Suppressor macrophage treated with lipopolysaccharide for 4 hours (primary cell): ENCODE results near the gene BAD.
A peak's percentile ranks its signal among the peaks of the same experiment; 100 is the strongest.
"Not testable (repeated sequence)": the region's sequence is repeated elsewhere in the genome, so short reads cannot be mapped to it uniquely, and the experiment has no call there.

Experiments
- DNase-seq: peaks from one replicate; pipeline ENCODE4 v3.0.0-alpha.2; 2020

The BAD gene

DNA sequence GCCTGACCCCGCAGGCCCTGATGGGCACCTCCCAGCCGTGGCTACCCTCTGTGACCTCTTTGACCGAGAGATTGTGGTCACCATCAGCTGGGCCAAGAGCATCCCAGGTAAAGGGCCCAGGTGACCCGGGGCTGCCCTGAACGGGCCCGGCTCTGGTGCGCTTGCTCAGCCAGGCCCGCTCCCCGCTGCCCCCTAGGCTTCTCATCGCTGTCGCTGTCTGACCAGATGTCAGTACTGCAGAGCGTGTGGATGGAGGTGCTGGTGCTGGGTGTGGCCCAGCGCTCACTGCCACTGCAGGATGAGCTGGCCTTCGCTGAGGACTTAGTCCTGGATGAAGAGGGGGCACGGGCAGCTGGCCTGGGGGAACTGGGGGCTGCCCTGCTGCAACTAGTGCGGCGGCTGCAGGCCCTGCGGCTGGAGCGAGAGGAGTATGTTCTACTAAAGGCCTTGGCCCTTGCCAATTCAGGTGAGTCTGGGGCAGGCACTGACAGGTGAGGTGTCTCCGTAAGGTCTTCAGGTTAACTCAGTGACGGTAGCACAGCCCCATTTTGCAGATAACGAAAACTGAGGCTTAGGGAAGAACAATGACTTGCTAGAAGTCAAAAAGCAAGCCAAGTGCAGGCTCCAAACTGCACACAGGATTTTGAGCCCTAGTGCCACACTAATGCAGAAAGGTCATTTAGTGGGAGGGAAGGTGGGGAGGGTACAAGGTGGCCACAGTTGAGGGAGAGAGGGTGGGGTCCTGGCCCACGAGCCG, 30.5 kb upstream of the BAD start:
- DNase-seq = no peak

DNA sequence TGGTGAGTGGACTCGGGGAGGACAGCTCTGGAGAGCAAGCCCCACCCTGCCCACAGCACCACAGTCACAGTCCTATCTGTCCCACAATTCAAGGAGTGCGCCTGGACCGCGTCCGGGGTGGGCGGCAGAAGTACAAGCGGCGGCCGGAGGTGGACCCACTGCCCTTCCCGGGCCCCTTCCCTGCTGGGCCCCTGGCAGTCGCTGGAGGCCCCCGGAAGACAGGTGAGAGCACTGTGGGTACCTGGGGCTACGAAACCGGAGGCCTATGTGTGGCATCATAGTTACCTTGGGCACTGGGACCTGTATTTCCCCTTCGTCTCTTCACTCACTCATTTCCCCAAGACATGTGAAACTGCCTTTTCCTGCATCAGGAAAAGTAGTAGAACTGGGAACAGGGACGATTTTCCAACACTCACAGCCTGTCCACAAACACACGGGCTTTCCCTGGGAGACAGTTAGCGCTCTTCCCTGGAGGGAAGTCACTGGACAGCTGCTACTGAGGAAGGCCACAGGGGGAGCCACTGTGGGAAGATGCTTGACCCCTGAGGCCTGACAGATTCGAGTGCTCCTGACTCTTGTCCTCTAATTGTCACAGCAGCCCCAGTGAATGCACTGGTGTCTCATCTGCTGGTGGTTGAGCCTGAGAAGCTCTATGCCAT, 29.8 kb upstream of the BAD start:
- no peak for DNase-seq

DNA sequence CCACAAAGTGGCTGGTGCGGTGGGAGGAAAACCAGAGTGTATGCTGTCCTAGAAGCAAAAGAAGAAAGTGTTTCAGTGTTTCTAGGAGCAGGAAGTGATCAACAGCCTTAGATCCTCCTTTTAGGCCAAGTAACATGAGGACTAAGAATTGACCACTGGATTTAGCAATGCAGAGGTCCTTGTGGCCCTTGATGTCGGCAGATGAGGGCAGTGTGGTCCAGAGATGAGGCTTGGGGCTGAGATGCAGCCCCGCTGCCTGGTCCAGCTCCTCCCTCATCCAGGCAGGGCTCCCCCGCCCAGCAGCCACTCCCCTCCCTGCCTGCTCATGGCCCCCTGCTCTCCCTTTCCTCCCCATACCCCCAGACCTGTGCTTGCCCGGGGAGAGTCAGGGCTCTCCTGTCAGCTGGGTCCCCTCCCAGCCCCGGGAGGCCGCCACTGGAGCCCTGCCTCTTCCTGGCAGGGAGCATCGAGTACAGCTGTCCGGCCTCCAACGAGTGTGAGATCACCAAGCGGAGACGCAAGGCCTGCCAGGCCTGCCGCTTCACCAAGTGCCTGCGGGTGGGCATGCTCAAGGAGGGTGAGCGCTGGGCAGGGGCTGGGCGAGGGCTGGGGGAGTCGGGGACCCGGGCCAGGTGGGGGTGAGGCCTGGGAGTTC, 29.2 kb upstream of the BAD start:
- DNase-seq = no peak

DNA sequence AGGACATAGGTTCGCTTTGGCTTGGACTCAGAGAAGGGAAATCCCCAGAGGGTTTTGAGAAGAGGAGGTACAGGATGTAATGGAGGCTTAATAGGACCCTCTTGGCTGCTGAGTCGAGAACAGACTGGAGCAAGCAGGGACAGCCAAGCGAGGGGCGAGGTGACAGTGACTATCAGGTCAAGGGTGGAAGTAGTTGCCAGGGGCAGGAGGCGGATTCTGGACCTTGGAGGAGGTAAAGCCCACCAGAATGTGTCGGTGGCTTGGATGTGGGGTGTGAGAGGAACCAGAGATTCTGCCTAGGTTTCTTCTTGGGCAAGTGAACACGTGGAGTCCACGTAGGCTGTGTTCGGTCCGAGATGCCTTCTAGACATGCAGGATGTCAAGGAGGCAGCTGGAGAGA, 28.5 kb upstream of the BAD start:
- no peak for DNase-seq

DNA sequence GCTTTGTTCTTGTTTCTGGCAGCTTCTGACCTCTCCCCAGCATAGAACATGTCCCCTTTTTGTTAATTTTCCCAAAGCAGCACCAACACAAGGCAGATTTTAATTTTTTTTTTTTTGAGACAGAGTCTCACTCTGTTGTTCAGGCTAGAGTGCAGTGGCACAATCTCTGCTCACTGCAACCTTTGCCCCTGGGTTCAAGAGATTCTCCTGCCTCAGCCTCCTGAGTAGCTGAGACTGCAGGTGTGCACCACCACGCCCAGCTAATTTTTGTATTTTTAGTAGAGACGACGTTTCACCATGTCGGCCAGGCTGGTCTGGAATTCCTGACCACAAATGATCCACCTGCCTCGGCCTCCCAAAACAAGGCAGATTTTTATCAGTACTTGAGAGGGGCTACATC, 23.3 kb upstream of the BAD start:
- DNase-seq = not testable (repeated sequence)

DNA sequence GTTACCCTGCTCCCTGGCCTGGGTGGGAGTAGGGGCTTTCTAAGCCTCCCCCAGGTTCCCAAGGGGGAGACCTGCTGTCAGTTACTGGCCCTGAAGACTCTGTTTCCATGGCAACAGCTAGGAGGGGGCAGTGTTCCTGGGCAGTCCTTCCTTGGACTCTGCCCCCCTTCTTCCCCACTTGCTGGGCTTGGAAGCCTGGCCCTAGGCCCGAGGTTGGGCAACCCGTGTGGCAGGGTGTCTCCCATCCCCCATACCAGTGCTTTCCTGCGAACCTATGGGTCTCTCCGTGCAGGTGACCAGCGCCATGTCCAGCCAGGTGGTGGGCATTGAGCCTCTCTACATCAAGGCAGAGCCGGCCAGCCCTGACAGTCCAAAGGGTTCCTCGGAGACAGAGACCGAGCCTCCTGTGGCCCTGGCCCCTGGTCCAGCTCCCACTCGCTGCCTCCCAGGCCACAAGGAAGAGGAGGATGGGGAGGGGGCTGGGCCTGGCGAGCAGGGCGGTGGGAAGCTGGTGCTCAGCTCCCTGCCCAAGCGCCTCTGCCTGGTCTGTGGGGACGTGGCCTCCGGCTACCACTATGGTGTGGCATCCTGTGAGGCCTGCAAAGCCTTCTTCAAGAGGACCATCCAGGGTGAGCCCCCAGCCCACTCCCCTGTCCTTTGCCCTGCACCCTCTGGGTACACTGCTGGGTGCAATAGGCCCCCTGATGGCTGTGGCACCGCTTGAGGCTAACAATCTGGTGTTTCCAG, 22.6 kb upstream of the BAD start:
- no peak for DNase-seq

DNA sequence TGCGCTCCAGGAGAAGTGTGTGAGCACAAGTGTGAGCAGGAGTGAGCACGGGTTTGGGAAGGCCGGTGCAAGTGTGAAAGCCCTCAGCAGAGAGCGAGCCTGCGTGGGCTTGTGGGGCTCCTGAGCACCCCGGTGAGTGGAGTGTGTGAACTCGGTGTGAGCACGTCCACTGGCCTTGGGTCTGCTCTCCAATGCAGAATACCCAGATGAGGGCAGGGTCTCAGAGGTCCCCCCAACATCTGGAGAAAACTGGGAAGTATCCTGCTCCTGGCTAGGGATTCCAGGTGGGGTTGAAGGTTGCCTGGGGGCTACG, 22.1 kb upstream of the BAD start:
- DNase-seq = no peak

DNA sequence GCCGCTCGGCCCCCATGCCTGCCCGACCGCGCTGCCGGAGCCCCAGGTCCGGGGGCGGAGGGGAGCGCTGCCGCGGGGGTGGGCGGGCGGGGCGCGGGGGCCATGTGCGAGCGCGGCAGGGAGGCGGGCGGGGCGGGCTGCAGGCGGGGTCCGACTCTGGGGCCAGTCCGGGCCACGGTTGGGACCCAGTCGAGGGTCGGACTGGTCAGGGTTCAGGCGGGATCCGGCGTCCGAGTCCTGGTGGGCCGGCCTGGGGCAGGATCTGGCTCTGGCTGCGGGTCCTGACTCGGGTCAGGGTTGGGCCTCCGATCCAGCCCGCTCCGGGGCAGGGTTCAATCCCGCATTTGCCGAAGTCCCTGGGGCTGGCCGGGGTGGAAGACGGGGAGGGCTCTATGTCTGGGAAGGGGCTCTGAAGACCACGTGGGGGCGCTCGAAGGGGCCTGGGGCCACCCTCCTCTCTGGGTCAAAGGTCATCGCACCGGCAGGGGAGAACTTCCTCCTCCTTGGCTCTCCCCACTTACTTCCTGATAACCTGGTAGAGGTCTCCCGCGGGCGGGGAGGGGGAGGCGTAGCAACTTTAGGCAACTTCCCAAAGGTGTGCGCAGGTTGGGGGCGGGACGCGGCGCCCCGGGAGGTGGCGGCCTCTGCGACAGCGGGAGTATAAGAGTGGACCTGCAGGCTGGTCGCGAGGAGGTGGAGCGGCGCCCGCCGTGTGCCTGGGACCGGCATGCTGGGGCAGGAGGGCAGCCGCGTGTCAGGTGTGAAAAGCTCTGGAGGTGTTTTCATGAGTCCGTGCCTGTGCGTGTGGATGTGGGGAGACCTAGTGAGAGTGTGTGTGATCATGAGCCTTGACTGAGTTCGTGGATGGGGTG, 21.5 kb upstream of the BAD start:
- DNase-seq = peak; percentile 64

DNA sequence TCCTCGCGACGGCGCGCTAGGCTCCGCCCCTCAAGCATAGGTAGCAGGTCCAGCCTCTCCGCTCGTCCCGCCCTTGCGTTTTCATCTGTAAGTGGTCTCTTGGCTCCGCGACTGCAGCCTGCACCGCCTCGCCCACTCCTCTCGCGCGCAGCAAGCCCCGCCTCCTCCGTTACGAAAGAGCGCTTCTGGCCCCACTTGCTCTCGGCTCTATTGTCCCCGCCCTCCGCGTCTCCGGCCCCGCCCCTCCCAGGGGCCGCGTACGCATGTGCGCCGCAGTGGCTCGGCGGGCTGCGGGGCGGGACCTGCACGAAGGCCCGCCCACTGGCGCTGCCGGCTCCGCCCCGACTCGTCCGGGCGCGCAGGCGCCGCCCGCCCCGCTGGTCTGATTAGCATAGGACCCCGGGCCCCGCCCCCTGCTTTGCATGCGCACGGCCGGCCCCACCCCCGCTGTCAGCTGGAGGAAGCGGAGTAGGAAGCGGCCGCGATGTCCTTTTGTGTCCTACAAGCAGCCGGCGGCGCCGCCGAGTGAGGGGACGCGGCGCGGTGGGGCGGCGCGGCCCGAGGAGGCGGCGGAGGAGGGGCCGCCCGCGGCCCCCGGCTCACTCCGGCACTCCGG, 20.7 kb upstream of the BAD start, which contains the start of gene ESRRA:
Gene ESRRA, plus strand, starts transcription at position 450 of the 616 bp plus-strand sequence. CDS start 1,656 bp downstream, outside the sequence.
- DNase-seq = peak; percentile 100

DNA sequence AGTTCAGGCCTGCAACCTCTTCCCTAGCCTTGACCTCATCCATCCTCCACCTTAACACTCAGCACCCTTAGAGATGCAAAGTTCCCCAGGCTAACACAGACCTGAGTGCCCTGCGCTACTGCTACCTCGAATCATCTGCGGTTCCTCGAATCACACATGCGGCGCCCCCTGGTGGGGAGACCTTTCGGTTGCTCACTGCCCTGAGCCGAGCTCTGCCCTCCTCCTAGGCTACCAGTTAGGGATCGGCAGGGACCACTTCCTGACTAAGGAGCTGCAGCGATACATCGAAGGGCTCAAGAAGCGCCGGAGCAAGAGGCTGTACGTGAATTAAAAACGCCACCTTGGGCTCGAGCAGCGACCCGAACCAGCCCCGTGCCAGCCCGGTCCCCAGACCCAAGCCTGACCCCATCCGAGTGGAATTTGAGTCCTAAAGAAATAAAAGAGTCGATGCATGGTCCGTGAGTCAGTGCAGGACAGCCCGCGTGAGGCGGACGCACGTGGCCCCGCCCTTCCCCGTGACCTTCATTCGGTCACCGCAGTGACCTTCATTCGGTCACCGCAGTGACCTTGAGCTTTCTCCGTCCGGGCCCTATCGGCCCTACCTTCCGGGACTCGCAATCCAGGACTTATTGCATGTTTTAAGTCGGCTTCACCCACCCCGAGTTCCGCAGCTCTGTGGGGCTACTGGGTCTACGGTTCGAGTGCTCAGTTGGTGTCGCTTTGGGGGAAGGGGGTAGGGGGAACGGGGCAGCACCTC, 20.0 kb upstream of the BAD start:
- peak; percentile 96 for DNase-seq

DNA sequence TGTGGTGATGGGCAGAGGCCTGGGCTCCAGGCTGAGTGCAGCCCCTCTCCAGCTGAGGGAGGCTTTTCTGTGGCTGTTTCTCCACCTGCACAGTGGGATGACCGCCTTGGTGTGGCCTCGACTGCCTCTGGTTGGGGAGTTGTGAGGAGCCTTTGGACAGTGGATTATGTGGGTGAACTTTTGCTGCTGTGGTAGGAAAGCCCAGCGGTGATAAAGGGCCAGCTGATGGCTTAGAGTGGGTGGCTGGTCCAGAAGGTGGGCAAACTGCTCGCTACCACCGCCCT, 19.5 kb upstream of the BAD start:
- DNase-seq = no peak

DNA sequence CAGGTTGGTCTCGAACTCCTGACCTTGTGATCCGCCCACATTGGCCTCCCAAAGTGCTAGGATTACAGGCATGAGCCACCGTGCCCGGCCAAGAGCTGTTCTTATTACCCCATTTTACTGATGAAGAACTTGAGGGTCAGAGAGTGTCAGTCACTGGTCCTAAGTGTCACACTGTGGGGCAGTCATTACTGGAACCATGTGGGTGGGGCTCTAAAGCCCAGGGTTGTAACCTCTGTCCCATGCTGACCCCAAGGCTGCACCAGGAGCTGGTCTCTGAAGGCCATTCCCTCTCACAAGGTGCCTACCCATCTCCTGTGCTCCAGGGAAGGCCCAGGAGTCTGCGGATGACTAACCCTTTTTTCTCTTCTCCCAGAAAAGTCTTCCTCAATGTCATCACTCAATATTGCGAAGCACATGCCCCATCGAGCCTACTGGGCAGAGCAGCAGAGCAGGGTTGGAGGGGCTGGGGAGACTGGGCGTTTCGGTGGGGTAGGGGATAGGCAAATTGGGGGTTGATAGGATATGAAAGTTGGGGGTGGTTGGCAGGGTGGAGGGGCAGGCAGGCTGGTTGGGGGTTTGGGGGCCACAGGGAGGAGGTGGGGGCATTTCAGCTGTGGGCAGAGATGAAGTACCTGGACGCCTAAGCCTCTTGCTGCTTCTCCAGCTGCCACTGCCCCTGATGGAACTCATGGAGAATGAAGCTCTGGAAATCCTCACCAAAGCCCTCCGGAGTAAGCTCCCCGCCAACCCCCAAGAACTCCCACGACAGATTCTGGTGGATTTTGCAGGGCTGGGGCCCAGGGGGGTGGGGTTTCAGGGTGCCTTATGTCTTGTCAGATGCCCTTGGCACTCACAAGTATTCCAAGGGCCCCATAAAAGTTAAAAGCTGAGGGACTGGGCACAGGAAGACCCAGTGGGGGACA, 18.9 kb upstream of the BAD start:
- DNase-seq = peak; percentile 27

DNA sequence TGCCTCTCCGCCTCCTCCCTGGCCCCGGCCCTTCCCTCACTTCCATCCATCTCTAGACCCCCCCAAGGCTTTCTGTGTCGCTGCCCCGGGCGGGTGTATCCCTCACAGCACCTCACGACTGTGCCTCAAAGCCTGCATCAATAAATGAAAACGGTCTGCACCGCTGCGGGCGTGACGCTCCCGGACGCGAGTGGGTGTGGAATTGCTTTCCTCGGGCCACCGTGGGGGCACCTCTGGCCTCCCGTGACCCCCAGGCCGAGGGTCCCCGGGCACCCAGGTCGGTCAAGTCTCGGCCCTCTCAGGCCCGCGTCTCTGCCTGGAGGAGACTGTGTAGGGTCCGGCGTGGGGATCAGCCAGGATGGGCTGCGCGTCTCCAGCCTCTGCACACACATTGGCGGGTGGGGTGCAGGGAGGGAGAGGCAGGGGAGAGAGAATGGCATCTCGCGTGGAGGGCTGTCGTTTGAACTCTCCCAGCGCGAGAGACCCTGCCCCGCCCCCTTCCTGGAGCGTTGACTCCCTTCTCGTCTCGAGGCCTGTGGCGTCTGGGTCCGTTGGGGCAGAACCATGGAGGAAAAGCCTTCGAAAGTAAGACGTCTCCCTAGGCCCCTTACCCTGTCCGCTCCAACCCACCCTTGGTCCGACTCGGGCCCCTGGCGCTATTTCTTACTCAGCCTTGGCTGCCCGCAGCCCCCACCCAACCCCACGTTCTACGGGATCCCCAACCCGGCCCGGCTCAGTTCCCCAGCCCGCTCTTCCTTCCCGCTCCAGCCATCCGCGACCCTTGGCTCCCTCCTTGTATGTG, 15.6 kb upstream of the BAD start, which contains the start of gene CATSPERZ:
Gene CATSPERZ, plus strand, starts transcription at position 512 of the 802 bp plus-strand sequence. Its CDS starts 53 bp downstream, at position 565.
- DNase-seq = no peak

DNA sequence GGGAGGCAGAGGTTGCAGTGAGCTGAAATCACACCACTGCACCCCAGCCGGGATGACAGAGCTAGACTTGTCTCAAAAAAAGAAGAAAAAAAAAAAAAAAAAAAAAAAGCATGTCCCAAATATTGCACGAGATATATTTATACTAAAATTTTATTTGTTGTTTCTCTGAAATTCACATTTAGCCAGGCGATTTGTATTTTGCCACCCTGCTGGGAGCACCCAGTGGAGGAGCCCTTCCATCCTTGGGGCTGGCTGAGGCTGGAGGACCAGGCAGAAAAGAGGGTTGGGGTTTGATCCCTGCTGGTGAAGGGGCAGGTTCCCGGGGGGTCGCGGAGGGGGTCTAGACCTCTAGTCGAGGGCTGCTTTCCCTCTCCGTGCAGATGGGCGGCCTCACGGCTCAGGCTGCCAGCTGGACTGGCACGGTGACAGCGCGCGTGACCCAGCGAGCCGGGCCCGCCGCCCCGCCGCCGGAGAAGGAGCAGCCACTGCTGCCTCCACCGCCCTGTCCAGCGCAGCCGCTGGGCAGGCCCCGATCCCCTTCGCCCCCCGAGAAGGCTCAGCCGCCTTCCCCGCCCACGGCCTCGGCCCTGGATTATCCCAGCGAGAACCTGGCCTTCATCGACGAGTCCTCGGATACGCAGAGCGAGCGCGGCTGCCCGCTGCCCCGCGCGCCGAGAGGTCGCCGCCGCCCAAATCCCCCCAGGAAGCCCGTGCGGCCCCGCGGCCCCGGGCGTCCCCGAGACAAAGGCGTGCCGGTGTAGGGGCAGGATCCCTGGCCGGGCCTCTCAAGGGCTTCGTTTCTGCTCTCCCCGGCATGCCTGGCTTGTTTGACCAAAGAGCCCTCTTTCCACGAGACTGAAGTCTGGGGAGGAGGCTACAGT, 14.7 kb upstream of the BAD start:
- peak; percentile 51 for DNase-seq

DNA sequence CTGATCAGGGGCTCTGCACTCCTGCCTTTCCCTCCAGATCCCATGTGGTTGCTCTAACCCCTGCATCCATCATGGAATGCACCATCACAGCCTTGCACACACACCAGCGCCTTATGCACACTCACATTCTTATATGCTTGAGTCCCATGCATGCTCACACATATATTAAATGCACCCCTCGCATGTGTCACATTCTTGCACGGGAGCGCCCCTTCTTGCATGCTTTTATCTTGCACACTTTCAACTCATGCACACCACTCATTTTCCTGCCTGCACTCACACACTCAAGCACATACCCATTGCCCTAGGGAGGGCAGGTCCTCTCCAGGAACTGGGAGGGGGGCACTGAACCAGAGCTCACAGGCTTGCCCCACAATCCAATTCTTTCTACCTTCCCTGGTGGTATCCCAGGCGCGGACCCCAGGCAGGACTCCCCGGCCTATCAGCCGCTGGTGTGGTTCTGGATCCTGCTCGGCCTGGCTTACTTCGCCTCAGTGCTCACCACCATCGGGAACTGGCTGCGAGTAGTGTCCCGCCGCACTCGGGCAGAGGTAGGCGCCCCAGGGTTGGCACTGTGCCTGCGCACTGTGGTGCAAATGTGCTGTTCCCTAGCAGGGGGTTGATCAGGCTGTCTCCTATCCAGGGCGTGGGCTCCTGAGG, 13.4 kb upstream of the BAD start:
- no peak for DNase-seq

DNA sequence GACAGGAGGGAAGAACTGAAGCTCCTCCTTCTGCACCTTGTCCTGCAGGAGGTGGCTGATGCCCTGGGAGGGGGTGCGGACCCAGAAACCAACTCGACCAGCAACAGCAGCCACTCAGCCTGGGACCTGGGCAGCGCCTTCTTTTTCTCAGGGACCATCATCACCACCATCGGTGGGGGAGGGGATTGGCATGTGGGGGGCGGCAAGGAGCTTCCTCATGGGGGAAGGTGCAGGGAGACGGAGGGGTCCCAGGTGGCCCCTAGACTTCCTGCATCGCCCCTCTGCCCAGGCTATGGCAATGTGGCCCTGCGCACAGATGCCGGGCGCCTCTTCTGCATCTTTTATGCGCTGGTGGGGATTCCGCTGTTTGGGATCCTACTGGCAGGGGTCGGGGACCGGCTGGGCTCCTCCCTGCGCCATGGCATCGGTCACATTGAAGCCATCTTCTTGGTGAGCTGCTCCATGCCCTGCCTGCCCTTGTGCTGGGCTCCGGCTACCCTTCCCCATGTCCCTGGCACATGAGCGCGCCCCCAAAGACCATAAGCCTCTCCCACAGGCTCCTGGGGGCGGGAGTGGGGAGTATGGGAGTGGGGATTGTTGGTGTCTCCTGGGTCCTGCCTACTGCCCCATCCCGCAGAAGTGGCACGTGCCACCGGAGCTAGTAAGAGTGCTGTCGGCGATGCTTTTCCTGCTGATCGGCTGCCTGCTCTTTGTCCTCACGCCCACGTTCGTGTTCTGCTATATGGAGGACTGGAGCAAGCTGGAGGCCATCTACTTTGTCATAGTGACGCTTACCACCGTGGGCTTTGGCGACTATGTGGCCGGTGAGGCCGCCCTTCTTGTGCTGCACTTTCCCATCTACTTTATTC, 12.6 kb upstream of the BAD start:
- peak; percentile 26 for DNase-seq

DNA sequence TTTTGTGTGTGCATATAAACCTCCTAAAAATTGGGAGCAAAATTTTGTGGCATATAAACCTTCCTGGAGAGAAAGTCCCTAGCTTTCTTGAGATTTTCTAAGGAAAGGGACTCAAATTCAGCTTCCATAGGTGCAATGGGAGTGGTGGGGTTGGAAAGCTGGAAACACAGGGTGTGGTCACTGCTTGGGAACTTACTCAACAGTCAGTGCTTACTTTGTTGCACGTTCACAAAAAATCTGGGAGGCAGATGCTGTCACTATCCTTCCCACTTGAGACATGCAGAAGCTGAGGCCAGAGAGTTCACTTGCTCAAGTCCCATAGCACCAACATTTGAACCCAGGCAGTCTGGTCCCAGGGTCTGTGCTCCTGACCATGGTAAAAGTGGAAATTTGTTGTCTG, 11.8 kb upstream of the BAD start:
- no peak for DNase-seq
